Vagina (tissue), 2 donors: ENCODE results near the gene MRPL16. TPM values are rescaled to one million over a fixed set of nuclear protein-coding genes. Genes with fewer than 3 reads are reported as not detected.
"Not testable (repeated sequence)": the region's sequence is repeated elsewhere in the genome, so short reads cannot be mapped to it uniquely, and the experiment has no call there.

ENCODE experiments used
- DNase-seq, 2 donors: peaks; one replicate each; pipeline ENCODE4 v3.0.0-alpha.2; 2017; ENCODE audit errors: extremely low spot score in 2 of 2
- H3K27ac ChIP-seq: fragments of 200-600 bp; sonication (generic); one replicate; pipeline ENCODE4 v1.5.1; 2019
- H3K27me3 ChIP-seq: fragments of 200-600 bp; sonication (generic); one replicate; pipeline ENCODE4 v1.5.1; 2019
- H3K36me3 ChIP-seq, 2 donors: fragments of 200-600 bp; sonication (generic); one replicate each; pipeline ENCODE4 v1.5.1; 2017 to 2019
- H3K4me1 ChIP-seq: fragments of 200-600 bp; sonication (generic); one replicate; pipeline ENCODE4 v1.5.1; 2019
- H3K4me3 ChIP-seq, 2 donors: fragments of 200-600 bp; sonication (generic); 1 replicate in 1 of 2; 2 replicates in 1 of 2; pipeline ENCODE4 v1.5.1; 2016 to 2019
- H3K9me3 ChIP-seq: fragments of 200-600 bp; sonication (generic); one replicate; pipeline ENCODE4 v1.5.1; 2019
- POLR2A ChIP-seq, 2 donors: fragments of 450-650 bp; IDR thresholded peaks; one replicate each; pipeline ENCODE4 v1.6.1; 2017; ENCODE audit warnings: antibody characterized with exemption in 2 of 2, mild to moderate bottlenecking in 2 of 2, moderate library complexity in 2 of 2
- POLR2AphosphoS5 ChIP-seq, 2 donors: sonication (generic); formaldehyde crosslinking; IDR thresholded peaks; one replicate each; pipeline ENCODE4 v1.9.0; 2017; ENCODE audit warnings: antibody characterized with exemption in 2 of 2, mild to moderate bottlenecking in 2 of 2, low read depth in 1 of 2; ENCODE audit not compliant: insufficient read depth in 1 of 2
- intact Hi-C: fragments of 100-400 bp; cut with DNase I; formaldehyde crosslinking; loops from one replicate; pipeline ENCODE4 v1.15.1; 2023
- total RNA-seq: library from RNA; depleted of rRNA; stranded (reverse); fragments of >200 nt; gene quantifications from one replicate; pipeline ENCODE4 v1.2.3, GENCODE V29; 2016
- TF ChIP-seq, protein P1 (sequence below), 3 experiments: fragments of 450-650 bp in 2 of 3; fragments of 200-600 bp in 1 of 3; sonication (generic) in 1 of 3; IDR thresholded peaks; one replicate each; pipeline ENCODE4 v1.5.1; 2017 to 2019; ENCODE audit warnings: antibody characterized with exemption in 3 of 3, mild to moderate bottlenecking in 2 of 3, moderate library complexity in 2 of 3

MRPL16 gene
- total RNA-seq, 1 donor from 2014 or later, result 38.3 TPM

DNA sequence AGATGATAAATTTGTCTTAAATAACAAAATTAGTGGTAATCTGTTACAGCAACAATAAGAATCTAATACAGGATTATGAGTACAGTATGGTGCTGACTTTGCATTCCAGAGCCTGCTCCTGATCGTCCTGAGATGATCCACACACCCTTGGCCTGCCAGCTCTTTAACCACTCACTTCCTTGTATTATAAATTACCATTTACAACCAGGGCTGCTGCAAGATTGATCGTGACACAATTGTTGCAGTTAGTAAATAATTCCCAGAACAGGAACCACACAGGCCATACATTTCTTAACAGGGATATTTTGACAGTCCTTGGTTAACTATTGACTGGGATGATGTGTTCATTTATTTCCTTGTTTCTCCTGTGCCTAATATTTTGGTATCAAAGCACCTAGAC, 38.6 kb upstream of the MRPL16 start:
- no peak for DNase-seq
- Histone ChIP-seq H3K9me3 (no peaks in the 10 kb centered on the region), H3K27ac (no peak overlapping the region), H3K4me1 (no peaks in the 10 kb centered on the region), H3K27me3 (no peaks in the 10 kb centered on the region), H3K4me3 (no peak overlapping the region), H3K36me3 (no peaks in the 10 kb centered on the region)
- no peak for TF ChIP-seq POLR2A (IDR thresholded peaks at IDR 0.05)
- no peak for TF ChIP-seq POLR2AphosphoS5 (IDR thresholded peaks at IDR 0.05; ENCODE audit: insufficient read depth in 1 of 2, low read depth in 1 of 2)
- TF ChIP-seq, protein P1, sequence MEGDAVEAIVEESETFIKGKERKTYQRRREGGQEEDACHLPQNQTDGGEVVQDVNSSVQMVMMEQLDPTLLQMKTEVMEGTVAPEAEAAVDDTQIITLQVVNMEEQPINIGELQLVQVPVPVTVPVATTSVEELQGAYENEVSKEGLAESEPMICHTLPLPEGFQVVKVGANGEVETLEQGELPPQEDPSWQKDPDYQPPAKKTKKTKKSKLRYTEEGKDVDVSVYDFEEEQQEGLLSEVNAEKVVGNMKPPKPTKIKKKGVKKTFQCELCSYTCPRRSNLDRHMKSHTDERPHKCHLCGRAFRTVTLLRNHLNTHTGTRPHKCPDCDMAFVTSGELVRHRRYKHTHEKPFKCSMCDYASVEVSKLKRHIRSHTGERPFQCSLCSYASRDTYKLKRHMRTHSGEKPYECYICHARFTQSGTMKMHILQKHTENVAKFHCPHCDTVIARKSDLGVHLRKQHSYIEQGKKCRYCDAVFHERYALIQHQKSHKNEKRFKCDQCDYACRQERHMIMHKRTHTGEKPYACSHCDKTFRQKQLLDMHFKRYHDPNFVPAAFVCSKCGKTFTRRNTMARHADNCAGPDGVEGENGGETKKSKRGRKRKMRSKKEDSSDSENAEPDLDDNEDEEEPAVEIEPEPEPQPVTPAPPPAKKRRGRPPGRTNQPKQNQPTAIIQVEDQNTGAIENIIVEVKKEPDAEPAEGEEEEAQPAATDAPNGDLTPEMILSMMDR (IDR thresholded peaks at IDR 0.05), result no peak
- intact Hi-C loops, result no loop called here

DNA sequence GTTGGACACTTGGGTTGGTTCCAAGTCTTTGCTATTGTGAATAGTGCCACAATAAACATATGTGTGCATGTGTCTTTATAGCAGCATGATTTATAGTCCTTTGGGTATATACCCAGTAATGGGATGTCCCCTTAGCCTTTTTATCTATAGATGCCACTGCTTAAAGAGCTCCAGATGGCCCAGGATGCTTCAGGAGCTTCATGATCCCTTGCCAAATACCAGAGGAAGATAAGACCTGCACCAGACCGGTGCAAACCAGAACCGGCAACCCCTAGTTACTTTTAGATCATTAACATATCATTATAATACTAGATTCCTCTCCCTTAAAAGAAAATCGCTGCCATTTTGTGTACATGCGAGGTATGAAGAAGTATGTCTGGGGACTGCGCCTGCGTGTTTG, 37.9 kb upstream of the MRPL16 start:
- H3K4me1 ChIP-seq, H3K36me3 ChIP-seq, DNase-seq, H3K9me3 ChIP-seq, H3K4me3 ChIP-seq, H3K27me3 ChIP-seq, intact Hi-C loops, H3K27ac ChIP-seq: not testable (repeated sequence)

DNA sequence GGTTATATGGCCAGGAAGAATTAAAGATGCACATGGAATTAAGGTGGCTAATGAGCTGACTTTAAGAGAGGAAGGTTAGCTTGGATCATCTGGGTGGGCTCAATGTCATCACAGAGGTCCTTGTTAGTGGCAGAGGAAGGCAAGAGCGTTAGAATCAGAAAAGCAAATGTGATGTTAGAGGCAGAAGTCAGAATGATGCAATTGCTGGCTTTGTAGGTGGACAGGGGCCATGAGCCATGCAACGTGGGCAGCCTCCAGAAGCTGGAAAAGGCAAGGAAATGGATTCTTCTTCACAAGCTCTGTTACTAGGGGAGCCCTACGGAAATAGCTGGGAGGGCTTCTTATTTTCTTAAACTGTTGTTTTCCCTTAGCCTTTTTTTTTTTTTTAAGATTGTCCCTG, 37.0 kb upstream of the MRPL16 start:
- Histone ChIP-seq H3K9me3 (no peaks in the 10 kb centered on the region), H3K4me1 (no peaks in the 10 kb centered on the region), H3K4me3 (no peak overlapping the region), H3K36me3 (no peaks in the 10 kb centered on the region), H3K27ac (no peak overlapping the region), H3K27me3 (no peaks in the 10 kb centered on the region)
- no peak for DNase-seq
- intact Hi-C loops, result no loop called here
- no peak for TF ChIP-seq POLR2A (IDR thresholded peaks at IDR 0.05)
- no peak for TF ChIP-seq POLR2AphosphoS5 (IDR thresholded peaks at IDR 0.05; ENCODE audit: insufficient read depth in 1 of 2, low read depth in 1 of 2)
- TF ChIP-seq, protein P1 (IDR thresholded peaks at IDR 0.05), result no peak

DNA sequence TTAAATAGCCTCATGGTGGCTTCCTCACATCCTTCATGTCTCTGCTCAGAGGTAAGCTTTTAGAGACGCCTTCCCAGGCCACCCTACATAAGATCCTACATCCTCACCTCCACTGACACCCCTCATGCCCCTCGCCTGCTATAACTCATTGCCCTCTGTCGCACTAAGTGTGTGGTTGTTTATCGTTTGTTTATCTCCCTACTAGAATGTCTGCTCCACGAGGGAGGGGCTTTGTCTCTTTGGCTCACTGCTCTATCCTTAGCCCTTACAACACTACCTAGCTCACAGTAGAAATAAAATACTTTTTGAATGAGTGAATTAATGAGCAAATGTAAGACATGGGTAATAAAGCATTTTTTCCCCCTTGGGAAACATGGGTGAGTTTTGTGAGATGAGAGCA, 36.0 kb upstream of the MRPL16 start:
- Histone ChIP-seq H3K4me3 (no peak overlapping the region), H3K27me3 (no peaks in the 10 kb centered on the region), H3K36me3 (no peaks in the 10 kb centered on the region), H3K27ac (no peak overlapping the region), H3K4me1 (no peaks in the 10 kb centered on the region), H3K9me3 (no peaks in the 10 kb centered on the region)
- intact Hi-C loops, result no loop called here
- TF ChIP-seq POLR2A (IDR thresholded peaks at IDR 0.05) (no peak), POLR2AphosphoS5 (IDR thresholded peaks at IDR 0.05; ENCODE audit: insufficient read depth in 1 of 2, low read depth in 1 of 2) (no peak)
- TF ChIP-seq, protein P1 (IDR thresholded peaks at IDR 0.05), result no peak
- DNase-seq, result no peak

DNA sequence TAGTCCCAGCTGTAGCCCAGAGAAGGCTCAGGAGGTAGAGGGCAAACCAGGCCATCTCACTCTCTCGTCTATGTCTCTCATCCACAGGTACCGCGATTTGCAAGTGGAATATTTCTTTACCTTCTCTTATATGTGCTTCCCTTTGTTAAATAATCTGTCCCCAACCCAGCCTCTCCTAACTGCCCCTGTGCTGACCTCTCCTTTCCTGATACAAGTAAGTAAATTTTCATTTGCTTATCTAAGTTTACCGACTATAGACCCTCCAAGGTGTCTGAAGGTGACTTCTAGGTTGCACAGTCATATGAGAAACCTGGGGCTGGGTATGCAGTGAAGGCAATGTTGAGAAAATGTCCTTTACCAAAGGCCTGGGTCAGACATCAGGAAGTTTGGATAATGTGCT, 34.8 kb upstream of the MRPL16 start, which contains the start of gene CBLIF:
Gene CBLIF, minus strand, starts transcription at position 101 of the 400 bp plus-strand sequence. Its CDS starts 46 bp downstream, at position 55.
- TF ChIP-seq, protein P1 (IDR thresholded peaks at IDR 0.05), result no peak
- no peak for TF ChIP-seq POLR2AphosphoS5 (IDR thresholded peaks at IDR 0.05; ENCODE audit: insufficient read depth in 1 of 2, low read depth in 1 of 2)
- no peak for TF ChIP-seq POLR2A (IDR thresholded peaks at IDR 0.05)
- Histone ChIP-seq H3K9me3 (no peaks in the 10 kb centered on the region), H3K27me3 (no peaks in the 10 kb centered on the region), H3K36me3 (no peaks in the 10 kb centered on the region), H3K4me1 (no peaks in the 10 kb centered on the region), H3K27ac (no peak within 1 kb of the TSS), H3K4me3 (no peak within 1 kb of the TSS)
- no peak for DNase-seq
- intact Hi-C loops, result no loop called here

DNA sequence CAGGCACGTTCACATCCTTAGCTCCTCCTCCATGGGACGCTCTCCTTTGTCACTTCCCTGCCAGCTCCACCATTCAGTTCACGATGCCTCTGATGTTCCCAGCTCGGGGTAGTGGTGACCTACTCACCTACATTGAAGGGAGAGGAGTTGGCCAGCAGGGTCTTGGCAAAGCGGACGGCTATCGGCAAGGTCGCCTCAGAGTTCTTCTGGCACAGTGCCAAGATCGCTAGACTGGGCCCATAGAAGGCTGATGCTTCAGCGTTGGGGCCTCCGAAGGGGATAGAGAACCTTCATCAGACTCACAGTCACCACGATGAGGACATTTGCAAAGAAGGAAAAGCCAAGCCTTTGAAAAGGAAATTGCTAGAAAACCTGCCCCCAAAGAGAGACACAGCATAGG, 31.7 kb upstream of the MRPL16 start:
- DNase-seq, result no peak
- TF ChIP-seq POLR2A (IDR thresholded peaks at IDR 0.05) (no peak), POLR2AphosphoS5 (IDR thresholded peaks at IDR 0.05; ENCODE audit: insufficient read depth in 1 of 2, low read depth in 1 of 2) (no peak)
- TF ChIP-seq, protein P1 (IDR thresholded peaks at IDR 0.05), result no peak
- H3K36me3 ChIP-seq, result no peaks in the 10 kb centered on the region
- no peaks in the 10 kb centered on the region for H3K27me3 ChIP-seq
- H3K4me3 ChIP-seq, result no peak overlapping the region
- no peaks in the 10 kb centered on the region for H3K9me3 ChIP-seq
- H3K27ac ChIP-seq, result no peak overlapping the region
- intact Hi-C loops, result no loop called here
- H3K4me1 ChIP-seq, result no peaks in the 10 kb centered on the region
